ENCODE data around the gene LRRC8D.
A peak's percentile ranks its signal among the peaks of the same experiment; 100 is the strongest.

Gene LRRC8D

GRCh38 chr1:89872567-89872966 is 51.7 kb downstream of the LRRC8D start:
- FAIRE-seq, result no peak

DNA sequence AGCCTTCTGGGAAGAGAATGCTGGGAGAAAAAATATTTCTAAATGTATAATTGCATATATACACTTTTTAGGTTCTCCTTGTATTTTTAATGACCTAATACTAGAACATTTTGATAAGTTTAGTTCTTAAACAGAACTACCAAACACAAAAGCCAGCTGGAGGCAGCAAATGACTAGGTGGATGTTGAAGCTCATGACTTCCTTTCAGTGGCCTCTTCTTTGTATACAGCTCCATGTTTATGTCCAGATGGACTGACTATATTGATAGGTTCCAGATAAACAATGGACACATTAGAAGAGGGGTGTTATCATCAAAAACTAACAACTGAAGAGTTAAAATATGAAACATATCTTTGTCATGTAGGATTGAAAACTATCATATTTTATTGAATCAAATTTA is 52.5 kb downstream of the LRRC8D start:
- FAIRE-seq, result no peak

DNA sequence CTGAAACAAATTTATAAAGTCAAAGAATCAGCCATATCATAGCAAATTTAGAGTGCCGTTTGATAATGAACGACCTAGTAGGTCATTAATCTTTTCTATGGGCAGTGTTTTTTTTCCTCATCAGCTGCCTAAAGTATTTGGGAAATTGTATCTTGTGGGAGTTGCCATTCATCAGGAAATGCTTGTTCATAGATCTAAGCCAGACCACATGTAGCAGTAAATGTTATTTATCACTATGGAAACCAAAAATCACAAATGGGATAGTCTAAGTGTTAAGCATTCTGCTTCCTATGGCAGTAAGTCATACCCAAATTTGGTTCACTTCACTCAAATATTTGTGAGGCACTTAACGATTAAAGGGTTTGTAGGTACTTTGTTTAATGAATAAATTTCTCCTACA is 52.9 kb downstream of the LRRC8D start:
- FAIRE-seq, result no peak

GRCh38 chr1:89876463-89876862 is 55.6 kb downstream of the LRRC8D start:
- FAIRE-seq, result no peak

DNA sequence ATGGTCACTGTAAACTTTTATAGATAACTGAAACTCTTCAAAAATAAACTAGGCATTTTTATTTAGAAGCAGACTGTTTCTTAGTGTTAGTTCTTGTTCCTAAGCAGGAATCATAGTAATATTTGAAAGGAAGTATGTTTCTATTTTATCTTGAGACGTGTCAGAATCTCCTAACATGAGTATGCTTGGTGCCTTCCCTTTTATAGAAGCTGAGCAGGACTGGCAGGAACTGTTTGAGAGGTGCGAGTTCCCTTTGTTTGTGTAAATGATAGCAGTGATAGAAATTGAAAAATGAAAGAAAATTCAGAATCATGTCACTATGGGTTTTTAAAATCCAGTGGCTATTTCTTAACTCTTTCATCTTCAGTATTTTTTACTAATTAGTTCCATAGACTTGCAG is 56.9 kb downstream of the LRRC8D start:
- FAIRE-seq, result no peak

DNA sequence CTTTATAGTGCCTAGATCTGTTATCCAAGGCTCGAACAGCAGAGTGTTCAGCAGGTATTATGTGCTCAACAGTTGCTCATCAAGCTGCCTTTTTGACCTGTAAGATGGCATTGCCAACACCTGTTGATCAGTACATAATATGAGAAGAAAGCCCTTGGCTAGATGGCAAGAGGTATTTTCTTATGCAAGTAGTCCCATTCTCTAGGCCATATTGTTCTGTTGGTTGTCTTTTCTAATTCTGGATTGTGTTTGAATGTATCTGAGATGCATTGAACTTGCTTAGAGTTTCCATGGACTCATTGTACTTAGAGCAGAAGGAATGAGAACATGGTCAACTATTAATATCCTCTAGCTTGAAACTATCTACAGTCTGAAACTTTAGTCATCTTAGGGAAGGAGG is 57.4 kb downstream of the LRRC8D start:
- no peak for FAIRE-seq

- peak; percentile 46 for FAIRE-seq
These were observed 59.8 kb downstream of the LRRC8D start for GRCh38 chr1:89880679-89881078.

- no peak for FAIRE-seq
These were observed 60.7 kb downstream of the LRRC8D start for GRCh38 chr1:89881415-89882058.

- FAIRE-seq, result no peak
These were observed 61.7 kb downstream of the LRRC8D start for GRCh38 chr1:89882348-89883029.

- no peak for FAIRE-seq
These were observed 62.2 kb downstream of the LRRC8D start for GRCh38 chr1:89883030-89883379.

- no peak for FAIRE-seq
These were observed 64.1 kb downstream of the LRRC8D start for GRCh38 chr1:89884718-89885596.

DNA sequence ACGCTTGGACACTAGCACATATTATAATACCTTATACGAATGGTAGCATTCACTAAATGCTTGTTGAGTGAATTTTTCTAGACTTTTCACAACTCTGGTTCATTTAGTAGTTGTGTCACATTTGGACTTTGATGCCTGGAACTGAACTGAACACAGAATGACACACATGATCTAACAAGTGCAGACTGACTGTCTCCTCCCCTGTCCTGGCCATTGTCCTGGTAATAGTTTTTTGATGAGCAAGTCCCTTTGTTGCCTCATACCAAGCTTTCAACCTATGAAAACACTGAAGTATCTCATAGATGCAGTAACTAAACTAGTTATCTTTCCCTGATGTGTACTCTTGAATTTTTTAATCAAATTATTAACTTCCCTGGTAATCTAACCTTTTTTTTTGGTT is 66.4 kb downstream of the LRRC8D start:
- no peak for FAIRE-seq

DNA sequence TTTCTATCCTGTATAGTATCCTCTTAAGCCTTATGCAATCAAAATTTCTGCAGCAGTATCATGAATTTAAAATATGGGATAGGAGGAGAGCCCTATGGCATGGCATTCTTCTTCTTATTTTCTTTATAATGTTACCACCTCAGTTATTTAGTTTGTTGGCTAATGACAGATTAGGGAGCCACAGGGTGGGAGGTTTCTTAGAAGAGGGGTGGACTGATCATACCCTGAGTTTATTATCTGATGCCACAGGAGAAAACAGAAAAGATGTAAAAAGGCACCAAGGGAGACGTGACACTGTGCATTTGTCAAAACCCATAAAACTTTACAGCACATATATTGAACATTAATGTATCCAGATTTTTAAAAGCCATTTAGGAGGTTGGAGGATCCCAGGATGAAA is 66.9 kb downstream of the LRRC8D start:
- no peak for FAIRE-seq

DNA sequence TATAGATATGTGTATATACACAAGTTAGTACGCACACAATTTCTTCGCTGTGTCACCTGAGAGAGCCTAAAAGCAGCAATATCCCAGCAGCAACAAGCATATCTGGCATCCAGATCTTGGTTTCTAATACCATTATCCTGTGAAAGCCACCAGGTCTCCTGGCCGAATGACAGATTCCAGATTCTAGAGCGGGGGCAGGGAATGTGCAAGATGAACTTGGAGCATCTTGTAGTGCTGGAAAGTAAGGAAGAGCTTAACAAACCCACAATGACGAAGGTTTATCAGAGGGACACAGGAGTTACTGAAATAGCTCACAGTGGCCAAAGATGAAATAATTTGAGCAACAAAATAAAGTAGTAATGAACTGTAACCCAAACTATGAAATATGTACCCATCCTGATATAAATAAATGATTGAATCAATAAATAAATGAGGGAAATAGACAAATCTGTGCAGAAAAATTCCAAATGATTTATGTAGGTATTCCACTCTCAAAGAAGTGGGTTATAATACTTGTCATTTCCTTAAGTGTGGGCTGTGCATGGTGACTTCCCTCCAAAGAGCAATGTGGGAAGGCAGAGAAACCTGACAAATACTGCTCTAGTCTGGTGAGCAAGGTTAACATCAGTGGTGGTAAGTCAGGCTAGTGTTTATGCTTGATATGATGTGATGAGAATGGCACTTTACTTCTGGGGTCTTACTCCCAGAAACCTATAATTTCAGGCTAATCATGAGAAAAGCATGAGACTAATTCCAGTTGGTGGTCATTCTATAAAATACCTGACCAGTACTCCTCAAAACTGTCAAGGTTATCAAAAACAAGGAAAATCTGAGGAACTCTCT is 67.9 kb downstream of the LRRC8D start:
- no peak for FAIRE-seq

GRCh38 chr1:89889323-89889615 is 68.4 kb downstream of the LRRC8D start:
- no peak for FAIRE-seq

DNA sequence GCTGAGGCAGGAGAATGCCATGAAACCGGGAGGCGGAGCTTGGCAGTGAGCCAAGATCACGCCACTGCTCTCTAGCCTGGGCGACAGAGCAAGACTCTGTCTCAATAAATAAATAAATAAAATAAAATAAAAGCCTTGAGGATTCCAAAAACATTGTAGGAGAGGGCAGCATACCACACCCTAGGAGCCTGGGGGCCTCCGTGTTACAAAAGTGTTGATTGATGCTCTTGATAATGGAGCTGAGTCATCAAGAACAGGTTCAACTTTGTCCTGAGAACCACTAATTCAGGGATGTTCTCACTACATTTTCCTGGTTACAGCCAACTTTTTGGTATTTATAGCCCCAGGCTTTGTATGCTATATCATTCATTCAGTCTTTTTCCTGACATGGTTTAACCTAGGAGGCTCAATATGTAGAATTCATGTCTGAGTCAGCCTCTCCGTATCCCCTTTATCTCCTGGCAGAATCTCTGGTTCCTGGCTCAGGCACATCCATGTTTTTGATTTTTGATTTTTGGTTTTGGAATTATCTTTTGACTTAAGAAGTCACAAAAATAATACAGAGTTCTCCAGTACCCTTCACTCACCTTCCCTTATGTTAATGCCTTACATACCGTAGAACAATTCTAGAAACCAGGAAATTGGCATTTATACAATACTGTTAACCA is 69.4 kb downstream of the LRRC8D start:
- FAIRE-seq, result no peak

DNA sequence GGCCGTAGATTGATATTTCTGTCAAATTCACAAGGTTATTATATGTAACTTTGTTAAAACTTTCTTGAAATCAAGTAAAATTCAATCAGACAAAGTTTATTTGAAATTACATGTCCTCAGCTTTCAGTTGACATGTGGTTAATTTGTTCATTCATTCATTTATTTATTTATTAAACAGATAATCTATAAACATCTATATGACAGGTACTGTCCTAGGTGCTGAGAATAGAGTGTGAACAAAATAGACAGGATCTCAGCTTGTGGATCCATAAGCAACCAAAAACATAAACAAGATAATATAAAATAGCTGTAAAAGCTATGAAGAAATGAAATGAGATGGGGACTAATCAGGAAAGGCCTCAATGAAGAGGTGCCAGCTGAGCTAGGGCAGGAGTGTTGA is 72.0 kb downstream of the LRRC8D start:
- peak; percentile 67 for FAIRE-seq

- FAIRE-seq, result peak; percentile 60
These were observed 73.7 kb downstream of the LRRC8D start for GRCh38 chr1:89894210-89895201.

- FAIRE-seq, result no peak
These were observed 75.5 kb downstream of the LRRC8D start for GRCh38 chr1:89896105-89896942.

- no peak for FAIRE-seq
These were observed 76.7 kb downstream of the LRRC8D start for GRCh38 chr1:89897347-89898133.
